ENCODE results near the gene HAPLN2. TPM values are rescaled to one million over a fixed set of nuclear protein-coding genes. Genes with fewer than 3 reads are reported as not detected.
A peak's percentile ranks its signal among the peaks of the same experiment; 100 is the strongest.

The HAPLN2 gene
- total RNA-seq, 1 donor from 2014 or later: not detected

DNA sequence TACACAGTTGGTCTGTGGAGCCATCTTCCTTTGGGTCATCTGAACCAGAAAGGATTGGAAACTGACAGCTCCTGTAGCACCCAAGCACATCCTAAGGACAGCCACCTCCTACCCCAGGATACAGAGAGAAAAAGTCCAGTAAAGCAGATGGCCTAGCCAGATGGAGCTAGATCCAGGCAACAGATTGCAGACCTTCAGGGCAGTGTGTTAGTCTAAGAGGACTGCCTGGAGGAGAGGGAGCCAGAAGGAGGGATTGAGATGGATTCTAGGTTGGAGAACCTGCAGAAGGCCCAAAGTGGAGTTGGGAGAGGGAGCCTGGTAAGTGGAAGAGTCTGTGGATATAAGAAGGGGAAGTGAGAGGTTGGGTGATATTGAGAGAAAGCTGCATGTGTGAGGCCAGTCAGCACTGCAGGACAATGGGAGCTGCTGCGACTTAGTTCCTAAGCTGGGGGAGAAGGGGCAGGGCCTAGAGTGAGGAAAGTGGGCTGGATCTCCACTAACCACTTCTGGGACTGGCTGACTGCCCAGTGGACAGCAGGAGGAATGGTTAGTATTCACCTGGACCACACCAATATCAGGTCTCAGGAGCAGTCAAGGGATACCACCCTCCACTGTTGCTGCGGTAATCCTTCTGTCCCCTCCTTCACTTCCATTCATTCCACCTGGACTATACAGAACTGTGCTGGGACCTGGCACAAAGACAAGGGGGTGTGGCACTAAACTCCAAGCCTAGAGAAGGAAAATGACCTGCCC, 36.1 kb downstream of the HAPLN2 start:
- TF ChIP-seq, protein P1, sequence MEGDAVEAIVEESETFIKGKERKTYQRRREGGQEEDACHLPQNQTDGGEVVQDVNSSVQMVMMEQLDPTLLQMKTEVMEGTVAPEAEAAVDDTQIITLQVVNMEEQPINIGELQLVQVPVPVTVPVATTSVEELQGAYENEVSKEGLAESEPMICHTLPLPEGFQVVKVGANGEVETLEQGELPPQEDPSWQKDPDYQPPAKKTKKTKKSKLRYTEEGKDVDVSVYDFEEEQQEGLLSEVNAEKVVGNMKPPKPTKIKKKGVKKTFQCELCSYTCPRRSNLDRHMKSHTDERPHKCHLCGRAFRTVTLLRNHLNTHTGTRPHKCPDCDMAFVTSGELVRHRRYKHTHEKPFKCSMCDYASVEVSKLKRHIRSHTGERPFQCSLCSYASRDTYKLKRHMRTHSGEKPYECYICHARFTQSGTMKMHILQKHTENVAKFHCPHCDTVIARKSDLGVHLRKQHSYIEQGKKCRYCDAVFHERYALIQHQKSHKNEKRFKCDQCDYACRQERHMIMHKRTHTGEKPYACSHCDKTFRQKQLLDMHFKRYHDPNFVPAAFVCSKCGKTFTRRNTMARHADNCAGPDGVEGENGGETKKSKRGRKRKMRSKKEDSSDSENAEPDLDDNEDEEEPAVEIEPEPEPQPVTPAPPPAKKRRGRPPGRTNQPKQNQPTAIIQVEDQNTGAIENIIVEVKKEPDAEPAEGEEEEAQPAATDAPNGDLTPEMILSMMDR (IDR thresholded peaks at IDR 0.05): no peak
- ChIA-PET POLR2A (interaction anchor here (0.6 kb wide), 1 partner anchor 49 kb away, joined by 7 read pairs; no protein-coding TSS in a partner anchor), CTCF (interaction anchor here (1.4 to 2.9 kb wide), 2 partner anchors 28 to 31 kb away, joined by 5 to 15 read pairs; no protein-coding TSS in a partner anchor)
- intact Hi-C loops (cut with micrococcal nuclease): no loop called here
- Mint-ChIP-seq H3K9me3 (no peaks in the 10 kb centered on the region), H3K27ac (no peak overlapping the region), H3K4me1 (peaks cover 41% of the 10 kb centered on the region), H3K4me3 (no peak overlapping the region), H3K36me3 (ENCODE audit: low read depth) (no peaks in the 10 kb centered on the region), H3K27me3 (peaks cover 60% of the 10 kb centered on the region)
- ATAC-seq (ENCODE audit: low read depth) (no peak), DNase-seq (no peak)

DNA sequence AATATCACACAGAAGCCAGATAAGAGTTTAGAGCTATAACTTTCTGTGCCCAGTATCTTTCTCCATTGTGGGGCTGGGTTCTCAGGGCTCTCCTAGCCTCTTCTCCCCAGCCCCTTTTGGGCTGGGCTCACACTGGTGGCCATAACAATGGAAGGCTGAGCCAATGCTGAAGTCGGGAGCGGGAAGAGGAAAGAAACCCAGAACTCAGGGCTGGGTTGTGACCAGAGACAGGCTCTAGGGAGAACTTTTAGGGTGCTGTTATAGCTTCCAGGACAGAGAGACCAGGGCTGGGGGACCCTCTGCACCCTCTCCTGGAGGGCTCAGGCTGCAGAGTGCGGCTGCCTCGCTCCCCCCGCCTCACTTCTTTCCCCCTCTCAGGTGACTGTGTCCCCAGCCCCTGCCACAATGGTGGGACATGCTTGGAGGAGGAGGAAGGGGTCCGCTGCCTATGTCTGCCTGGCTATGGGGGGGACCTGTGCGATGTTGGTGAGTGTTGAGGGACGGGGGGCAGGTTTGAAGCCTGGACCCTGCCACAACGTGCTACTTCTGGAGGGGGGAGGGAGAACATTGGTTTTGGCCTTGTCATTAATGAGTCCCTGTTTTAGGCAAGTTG, 36.8 kb downstream of the HAPLN2 start:
- Mint-ChIP-seq H3K27ac (no peak overlapping the region), H3K9me3 (no peaks in the 10 kb centered on the region), H3K27me3 (peaks cover 58% of the 10 kb centered on the region), H3K4me1 (peaks cover 48% of the 10 kb centered on the region), H3K36me3 (ENCODE audit: low read depth) (no peaks in the 10 kb centered on the region), H3K4me3 (no peak overlapping the region)
- CTCF ChIA-PET: interaction anchor here (1.8 to 2.9 kb wide), 2 partner anchors 12 to 29 kb away, joined by 6 to 15 read pairs; no protein-coding TSS in a partner anchor
- TF ChIP-seq, protein P1 (IDR thresholded peaks at IDR 0.05): no peak
- ATAC-seq (ENCODE audit: low read depth): no peak
- POLR2A ChIA-PET: interaction anchor here (1.0 kb wide), 1 partner anchor 30 kb away, joined by 3 read pairs; no protein-coding TSS in a partner anchor
- no peak for DNase-seq
- intact Hi-C loops (cut with micrococcal nuclease): loop anchor here (2.0 kb wide), 1 partner anchor 71 kb away; no protein-coding TSS in a partner anchor

DNA sequence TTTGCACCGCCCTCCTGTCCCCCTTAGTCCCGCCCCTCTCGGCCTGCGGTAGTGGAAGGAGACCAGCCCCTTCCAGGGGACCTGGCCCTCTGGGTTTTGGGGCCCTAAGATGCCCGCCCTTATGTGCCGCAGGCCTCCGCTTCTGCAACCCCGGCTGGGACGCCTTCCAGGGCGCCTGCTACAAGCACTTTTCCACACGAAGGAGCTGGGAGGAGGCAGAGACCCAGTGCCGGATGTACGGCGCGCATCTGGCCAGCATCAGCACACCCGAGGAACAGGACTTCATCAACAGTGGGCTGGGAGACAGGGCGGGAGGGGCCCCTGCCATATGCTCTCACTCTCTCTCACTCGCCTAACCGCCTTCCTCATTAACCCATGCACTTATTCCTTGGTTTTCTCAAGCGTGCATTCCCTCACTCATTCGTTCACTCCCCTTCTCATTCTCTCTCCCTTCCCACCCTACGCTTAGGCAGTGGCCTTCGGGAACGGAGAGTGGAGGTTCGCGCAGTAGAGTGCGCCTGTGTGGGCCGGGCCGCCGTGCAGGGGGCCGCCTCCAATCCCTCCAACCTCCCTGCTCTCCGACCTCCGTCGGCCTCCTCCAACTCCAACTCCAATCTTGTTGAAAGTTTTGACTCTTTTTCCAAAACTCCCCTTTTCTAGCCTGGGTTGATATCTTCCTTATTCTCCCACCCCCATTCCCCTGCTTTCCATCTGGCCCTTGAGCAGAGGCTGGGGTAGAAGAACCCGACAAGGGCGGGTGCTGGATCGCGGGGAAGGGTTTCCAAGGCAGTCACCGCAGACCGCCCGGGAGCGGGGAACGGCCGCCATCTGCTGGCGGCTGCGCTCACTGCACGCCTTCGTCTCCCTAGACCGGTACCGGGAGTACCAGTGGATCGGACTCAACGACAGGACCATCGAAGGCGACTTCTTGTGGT, 37.9 kb downstream of the HAPLN2 start:
- no peaks in the 10 kb centered on the region for H3K9me3 Mint-ChIP-seq
- ChIA-PET CTCF (interaction anchor here (0.9 to 4.6 kb wide), 8 partner anchors 13 to 271 kb away, joined by 3 to 34 read pairs (median 6); no protein-coding TSS in a partner anchor), POLR2A (interaction anchor here (1.0 kb wide), 1 partner anchor 31 kb away, joined by 3 read pairs; no protein-coding TSS in a partner anchor)
- H3K27ac Mint-ChIP-seq: no peak overlapping the region
- peaks cover 59% of the 10 kb centered on the region for H3K4me1 Mint-ChIP-seq
- peak overlapping the region; percentile 78 for H3K4me3 Mint-ChIP-seq
- intact Hi-C loops (cut with micrococcal nuclease): loop anchor here (1.0 to 2.0 kb wide), 3 partner anchors 13 to 72 kb away; no protein-coding TSS in a partner anchor
- TF ChIP-seq, protein P1 (IDR thresholded peaks at IDR 0.05): peak; percentile 56
- ATAC-seq (ENCODE audit: low read depth) (peak; percentile 51), DNase-seq (peak; percentile 74)
- H3K36me3 Mint-ChIP-seq (ENCODE audit: low read depth): no peaks in the 10 kb centered on the region
- peaks cover 48% of the 10 kb centered on the region for H3K27me3 Mint-ChIP-seq

DNA sequence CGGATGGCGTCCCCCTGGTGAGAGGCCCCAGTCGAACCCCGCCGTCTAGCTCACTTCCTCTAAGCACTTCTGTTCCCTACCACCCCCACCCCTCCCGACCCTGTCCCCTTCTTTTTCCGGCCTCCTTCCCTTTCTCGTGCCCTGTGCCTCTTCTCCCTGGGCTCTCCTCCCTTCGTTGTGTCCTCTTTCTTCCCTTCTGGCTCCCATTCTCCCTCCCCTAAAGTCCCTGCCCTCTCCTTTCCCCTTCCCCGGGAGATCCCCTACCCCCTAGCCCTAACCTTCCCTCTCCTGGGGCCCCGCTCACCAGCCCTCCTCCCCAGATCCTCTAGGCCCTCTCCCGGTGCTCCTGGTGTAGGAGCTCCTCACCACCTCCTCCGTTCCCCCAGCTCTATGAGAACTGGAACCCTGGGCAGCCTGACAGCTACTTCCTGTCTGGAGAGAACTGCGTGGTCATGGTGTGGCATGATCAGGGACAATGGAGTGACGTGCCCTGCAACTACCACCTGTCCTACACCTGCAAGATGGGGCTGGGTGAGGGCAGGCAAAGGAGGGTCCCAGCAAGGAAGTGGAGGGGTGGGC, 38.6 kb downstream of the HAPLN2 start:
- Mint-ChIP-seq H3K4me1 (peaks cover 66% of the 10 kb centered on the region), H3K4me3 (peak overlapping the region; percentile 78), H3K36me3 (ENCODE audit: low read depth) (no peaks in the 10 kb centered on the region), H3K27ac (peak overlapping the region; percentile 31), H3K9me3 (no peaks in the 10 kb centered on the region), H3K27me3 (peaks cover 45% of the 10 kb centered on the region)
- POLR2A ChIA-PET: no interaction called here
- CTCF ChIA-PET: interaction anchor here (0.9 to 4.6 kb wide), 8 partner anchors 14 to 271 kb away, joined by 3 to 34 read pairs (median 4); no protein-coding TSS in a partner anchor
- DNase-seq (no peak), ATAC-seq (ENCODE audit: low read depth) (no peak)
- intact Hi-C loops (cut with micrococcal nuclease): loop anchor here (1.0 to 2.0 kb wide), 3 partner anchors 14 to 73 kb away; no protein-coding TSS in a partner anchor
- TF ChIP-seq, protein P1 (IDR thresholded peaks at IDR 0.05): no peak

Data from activated B cell treated with CpG ODN at 0.5 μM for 24 hours (primary cell).